GM23338 (cell line): ENCODE results near the gene TAF6L.

Experiments
- EZH2phosphoT487 ChIP-seq: fragments of 200-600 bp; sonication (generic); IDR thresholded peaks from one replicate; pipeline ENCODE4 v1.8.1; 2018; ENCODE audit warnings: antibody characterized with exemption; ENCODE audit not compliant: unreplicated experiment
- POLR2AphosphoS5 ChIP-seq: IDR thresholded peaks from 2 replicates; pipeline ENCODE4 v1.6.1; 2016; ENCODE audit warnings: antibody characterized with exemption, low read depth
- TF ChIP-seq, protein P1 (sequence below), 2 experiments: fragments of 200-600 bp in 1 of 2; sonication (generic) in 1 of 2; conservative IDR thresholded peaks; 2 replicates each; pipeline versions ENCODE4 v1.5.1 to v1.6.1; 2016 to 2017; ENCODE audit warnings: antibody characterized with exemption in 2 of 2, low read depth in 2 of 2, mild to moderate bottlenecking in 2 of 2, moderate library complexity in 1 of 2

DNA sequence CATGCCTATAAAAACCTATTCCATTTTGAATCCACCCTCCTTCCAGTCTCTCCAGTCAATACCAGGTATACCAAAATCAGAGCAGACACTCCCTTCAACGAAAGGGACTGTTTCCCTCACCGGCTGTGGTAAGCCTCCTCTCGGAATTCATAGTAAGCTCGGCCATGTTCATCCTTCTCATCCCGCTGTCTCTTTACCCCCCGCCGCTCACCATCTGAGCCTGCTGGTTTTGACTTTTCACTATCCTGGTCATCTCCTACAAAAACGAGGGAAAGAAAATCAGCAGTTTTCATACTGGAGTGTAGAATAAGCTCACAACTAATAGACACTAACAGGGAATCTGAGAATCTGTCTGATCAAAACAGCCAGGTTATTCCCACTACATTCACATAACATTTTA is 47.0 kb upstream of the TAF6L start:
- TF ChIP-seq, protein P1, sequence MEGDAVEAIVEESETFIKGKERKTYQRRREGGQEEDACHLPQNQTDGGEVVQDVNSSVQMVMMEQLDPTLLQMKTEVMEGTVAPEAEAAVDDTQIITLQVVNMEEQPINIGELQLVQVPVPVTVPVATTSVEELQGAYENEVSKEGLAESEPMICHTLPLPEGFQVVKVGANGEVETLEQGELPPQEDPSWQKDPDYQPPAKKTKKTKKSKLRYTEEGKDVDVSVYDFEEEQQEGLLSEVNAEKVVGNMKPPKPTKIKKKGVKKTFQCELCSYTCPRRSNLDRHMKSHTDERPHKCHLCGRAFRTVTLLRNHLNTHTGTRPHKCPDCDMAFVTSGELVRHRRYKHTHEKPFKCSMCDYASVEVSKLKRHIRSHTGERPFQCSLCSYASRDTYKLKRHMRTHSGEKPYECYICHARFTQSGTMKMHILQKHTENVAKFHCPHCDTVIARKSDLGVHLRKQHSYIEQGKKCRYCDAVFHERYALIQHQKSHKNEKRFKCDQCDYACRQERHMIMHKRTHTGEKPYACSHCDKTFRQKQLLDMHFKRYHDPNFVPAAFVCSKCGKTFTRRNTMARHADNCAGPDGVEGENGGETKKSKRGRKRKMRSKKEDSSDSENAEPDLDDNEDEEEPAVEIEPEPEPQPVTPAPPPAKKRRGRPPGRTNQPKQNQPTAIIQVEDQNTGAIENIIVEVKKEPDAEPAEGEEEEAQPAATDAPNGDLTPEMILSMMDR (conservative IDR thresholded peaks at IDR 0.05; ENCODE audit: low read depth in 2 of 2): no peak
- TF ChIP-seq EZH2phosphoT487: no peak
- no peak for TF ChIP-seq POLR2AphosphoS5
